Measurements from ENCODE around the gene TANK.

- TF ChIP-seq CTCF (IDR thresholded peaks at IDR 0.05; ENCODE audit: low read depth, low read length, missing input control) (no peak), TAF1 (conservative IDR thresholded peaks at IDR 0.05) (no peak), HNF4G (IDR thresholded peaks at IDR 0.05) (no peak), MAX (IDR thresholded peaks at IDR 0.05) (no peak), YY1 (IDR thresholded peaks at IDR 0.05) (no peak), RXRA (IDR thresholded peaks at IDR 0.05) (peak in 1 of 2 donors; percentile 19), REST (IDR thresholded peaks at IDR 0.05) (no peak), FOXA1 (IDR thresholded peaks at IDR 0.05) (no peak), RAD21 (IDR thresholded peaks at IDR 0.05) (no peak), ATF3 (IDR thresholded peaks at IDR 0.05) (no peak)
Observed at GRCh38 chr2:161237392-161238264, 77.4 kb downstream of the TANK start.
